Measurements from ENCODE around the gene DYRK4. TPM values are rescaled to one million over a fixed set of nuclear protein-coding genes. Genes with fewer than 3 reads are reported as not detected.

DYRK4 gene
- total RNA-seq, 1 experiment from 2014 or later = 58.6 TPM

DNA sequence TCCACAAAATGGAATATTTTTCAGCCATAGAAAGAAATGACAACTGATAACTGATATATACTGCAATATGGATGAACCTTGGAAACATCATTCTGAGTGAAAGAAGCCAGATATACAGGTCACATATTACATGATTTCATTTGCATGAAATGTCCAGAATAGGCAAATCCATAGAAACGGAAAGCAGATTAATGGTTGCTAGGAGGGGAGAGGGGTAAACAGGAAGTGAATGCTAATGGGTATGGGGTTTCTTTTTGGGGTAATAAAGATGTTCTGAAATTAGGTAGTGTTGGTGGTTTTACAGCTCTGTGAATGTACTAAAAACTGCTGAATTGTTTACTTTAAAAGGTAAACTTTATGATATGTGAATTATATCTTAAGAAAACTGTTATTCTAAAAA is 16.8 kb upstream of the DYRK4 start:
- CTCF ChIA-PET = no interaction called here

DNA sequence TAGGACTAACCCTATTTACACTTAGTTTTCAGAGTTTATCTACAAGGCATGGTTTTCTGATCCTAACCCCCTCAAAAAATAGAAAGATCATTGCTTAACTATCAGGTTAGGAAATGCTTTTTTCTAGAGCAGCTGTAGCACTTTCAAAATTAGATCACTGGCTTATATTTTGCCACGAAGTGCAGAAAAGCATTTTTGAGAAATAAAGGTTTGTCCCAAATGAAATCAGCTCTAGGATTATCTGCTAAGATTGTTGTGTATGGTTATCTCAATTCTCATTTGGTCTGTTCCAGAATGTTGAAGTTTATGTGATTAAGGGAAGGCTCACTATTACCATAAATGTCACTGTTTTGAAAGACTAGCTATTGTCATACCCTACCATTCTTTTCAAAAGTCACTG is 9.8 kb upstream of the DYRK4 start:
- no peaks in the 10 kb centered on the region for H4K20me1 ChIP-seq (ENCODE audit: low read length)
- no peaks in the 10 kb centered on the region for H3K79me2 ChIP-seq (ENCODE audit: low read length)
- TF ChIP-seq EZH2 (IDR thresholded peaks at IDR 0.05; ENCODE audit: low read length, unreplicated experiment) (no peak), CTCF (conservative IDR thresholded peaks at IDR 0.05; ENCODE audit: low read depth, low read length) (no peak), EZH2phosphoT487 (IDR thresholded peaks at IDR 0.05; ENCODE audit: borderline replicate concordance, low read length) (no peak)
- no peak overlapping the region for H3K4me2 ChIP-seq (ENCODE audit: low read length)
- H3K4me3 ChIP-seq (ENCODE audit: low read length) = no peak overlapping the region
- intact Hi-C loops (cut with micrococcal nuclease) = no loop called here
- no peak overlapping the region for H2AFZ ChIP-seq (ENCODE audit: low read length)
- H3F3A ChIP-seq (ENCODE audit: low read length, unreplicated experiment) = no peaks in the 10 kb centered on the region
- H3K9ac ChIP-seq (ENCODE audit: low read length) = no peak overlapping the region
- H3K9me3 ChIP-seq (ENCODE audit: low read length) = no peaks in the 10 kb centered on the region
- no peak overlapping the region for H3K27ac ChIP-seq (ENCODE audit: low read length)
- DNase-seq (no peak), ATAC-seq (no peak)
- ChIA-PET POLR2A (ENCODE audit: unreplicated experiment) (no interaction called here), CTCF (no interaction called here)
- no peaks in the 10 kb centered on the region for H3K9me2 ChIP-seq (replicated peaks; ENCODE audit: low read length)
- no peaks in the 10 kb centered on the region for H3K4me1 ChIP-seq (ENCODE audit: insufficient read depth, low read length)
- BruUV-seq (replicated peaks) = no TSS peak
- no peaks in the 10 kb centered on the region for H3K27me3 ChIP-seq (ENCODE audit: low read length)
- peaks cover 10% of the 10 kb centered on the region; the same call in 1 of the 2 replicates for H3K36me3 ChIP-seq (ENCODE audit: low read depth, low read length)

More for the DNA sequence above, 16.8 kb upstream of the DYRK4 start:
- no peak overlapping the region for H3K27ac ChIP-seq (ENCODE audit: low read length)
- no peaks in the 10 kb centered on the region for H3K9me3 ChIP-seq (ENCODE audit: low read length)
- no peaks in the 10 kb centered on the region for H3K27me3 ChIP-seq (ENCODE audit: low read length)
- no peak overlapping the region for H3K4me3 ChIP-seq (ENCODE audit: low read length)
- H3K4me2 ChIP-seq (ENCODE audit: low read length) = no peak overlapping the region
- no peak for DNase-seq
- no peaks in the 10 kb centered on the region for H3F3A ChIP-seq (ENCODE audit: low read length, unreplicated experiment)
- H3K9me2 ChIP-seq (replicated peaks; ENCODE audit: low read length) = no peaks in the 10 kb centered on the region
- H3K9ac ChIP-seq (ENCODE audit: low read length) = no peak overlapping the region
- intact Hi-C loops (cut with micrococcal nuclease) = no loop called here
- POLR2A ChIA-PET (ENCODE audit: unreplicated experiment) = no interaction called here
- no peak overlapping the region for H2AFZ ChIP-seq (ENCODE audit: low read length)
- peaks cover 33% of the 10 kb centered on the region for H3K36me3 ChIP-seq (ENCODE audit: low read depth, low read length)
- H3K79me2 ChIP-seq (ENCODE audit: low read length) = peaks cover 12% of the 10 kb centered on the region
- H4K20me1 ChIP-seq (ENCODE audit: low read length) = no peaks in the 10 kb centered on the region
- TF ChIP-seq EZH2 (IDR thresholded peaks at IDR 0.05; ENCODE audit: low read length, unreplicated experiment) (no peak), CTCF (conservative IDR thresholded peaks at IDR 0.05; ENCODE audit: low read depth, low read length) (no peak), EZH2phosphoT487 (IDR thresholded peaks at IDR 0.05; ENCODE audit: borderline replicate concordance, low read length) (no peak)
- BruUV-seq (replicated peaks) = no TSS peak
- peaks cover 5% of the 10 kb centered on the region for H3K4me1 ChIP-seq (ENCODE audit: insufficient read depth, low read length)
- no peak for ATAC-seq

DNA sequence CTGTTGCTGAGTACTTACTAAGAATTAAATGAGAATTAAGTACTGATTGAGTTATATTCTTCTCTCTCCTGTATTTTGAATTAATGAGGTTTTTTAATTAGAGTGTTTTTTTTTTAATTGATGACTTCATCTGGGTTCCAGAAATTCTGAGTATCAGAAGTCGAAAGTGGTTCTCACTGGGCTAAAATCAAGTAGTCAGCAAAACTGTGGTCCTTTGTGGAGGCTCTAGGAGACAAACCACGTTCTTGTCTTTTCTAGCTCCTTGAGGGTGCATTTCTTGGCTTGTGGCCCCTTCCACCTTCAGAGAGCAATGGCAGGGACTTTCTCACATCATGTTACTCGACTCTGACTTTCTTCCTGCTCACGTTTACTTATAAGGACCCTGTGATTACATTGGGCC is 8.1 kb upstream of the DYRK4 start:
- Histone ChIP-seq H3K9ac (ENCODE audit: low read length) (no peak overlapping the region), H3K4me3 (ENCODE audit: low read length) (no peak overlapping the region), H3K27ac (ENCODE audit: low read length) (no peak overlapping the region), H2AFZ (ENCODE audit: low read length) (no peak overlapping the region), H3K79me2 (ENCODE audit: low read length) (no peaks in the 10 kb centered on the region), H3K9me3 (ENCODE audit: low read length) (no peaks in the 10 kb centered on the region), H3K36me3 (ENCODE audit: low read depth, low read length) (peaks cover 5% of the 10 kb centered on the region; the same call in 1 of the 2 replicates), H3K27me3 (ENCODE audit: low read length) (no peaks in the 10 kb centered on the region), H3F3A (ENCODE audit: low read length, unreplicated experiment) (no peaks in the 10 kb centered on the region), H4K20me1 (ENCODE audit: low read length) (no peaks in the 10 kb centered on the region), H3K4me2 (ENCODE audit: low read length) (no peak overlapping the region), H3K9me2 (replicated peaks; ENCODE audit: low read length) (no peaks in the 10 kb centered on the region), H3K4me1 (ENCODE audit: insufficient read depth, low read length) (no peaks in the 10 kb centered on the region)
- ChIA-PET CTCF (no interaction called here), POLR2A (ENCODE audit: unreplicated experiment) (no interaction called here)
- BruUV-seq (replicated peaks) = no TSS peak
- TF ChIP-seq CTCF (conservative IDR thresholded peaks at IDR 0.05; ENCODE audit: low read depth, low read length) (no peak), EZH2phosphoT487 (IDR thresholded peaks at IDR 0.05; ENCODE audit: borderline replicate concordance, low read length) (no peak), EZH2 (IDR thresholded peaks at IDR 0.05; ENCODE audit: low read length, unreplicated experiment) (no peak)
- DNase-seq (no peak), ATAC-seq (no peak)
- intact Hi-C loops (cut with micrococcal nuclease) = no loop called here
